IPS-20b (cell line): ENCODE measurements around the gene M1AP.
"Not testable (repeated sequence)": the region's sequence is repeated elsewhere in the genome, so short reads cannot be mapped to it uniquely, and the experiment has no call there.

Source experiments
- H3K27ac ChIP-seq: one replicate; pipeline ENCODE4 v1.5.1; 2013; ENCODE audit warnings: low read length
- H3K27me3 ChIP-seq: 2 replicates; pipeline ENCODE4 v1.6.1; 2013; ENCODE audit warnings: mild to moderate bottlenecking, low read length, inconsistent platforms; ENCODE audit not compliant: insufficient read depth
- H3K36me3 ChIP-seq: 2 replicates; pipeline ENCODE4 v1.6.1; 2013; ENCODE audit warnings: low read depth, mild to moderate bottlenecking, inconsistent platforms, low read length, moderate library complexity; ENCODE audit not compliant: insufficient read depth
- H3K4me1 ChIP-seq: 2 replicates; pipeline ENCODE4 v1.6.1; 2013; ENCODE audit warnings: mild to moderate bottlenecking, control low read depth, inconsistent platforms, low read length, moderate library complexity; ENCODE audit not compliant: insufficient read depth
- H3K4me3 ChIP-seq: 2 replicates; pipeline ENCODE4 v1.5.1; 2013; ENCODE audit warnings: mild to moderate bottlenecking, low read length, inconsistent platforms
- H3K9ac ChIP-seq: 2 replicates; pipeline ENCODE4 v1.6.1; 2013; ENCODE audit warnings: low read depth, mild to moderate bottlenecking, inconsistent platforms, low read length, moderate library complexity
- H3K9me3 ChIP-seq: 2 replicates; pipeline ENCODE4 v1.6.1; 2013; ENCODE audit warnings: mild to moderate bottlenecking, low read depth, low read length, inconsistent platforms; ENCODE audit not compliant: insufficient read depth

The M1AP gene

GRCh38 chr2:74646834-74647482 lies 1.2 kb downstream of the M1AP start:
- Histone ChIP-seq H3K9me3 (no peaks in the 10 kb centered on the region), H3K27me3 (peaks cover 24% of the 10 kb centered on the region), H3K27ac (no peak overlapping the region), H3K4me3 (no peak overlapping the region), H3K9ac (no peak overlapping the region), H3K36me3 (no peaks in the 10 kb centered on the region), H3K4me1 (peaks cover 6% of the 10 kb centered on the region; the same call in 1 of the 2 replicates)

- no peaks in the 10 kb centered on the region for H3K9me3 ChIP-seq
- no peak overlapping the region for H3K27ac ChIP-seq
- H3K9ac ChIP-seq: no peak overlapping the region
- H3K27me3 ChIP-seq: peaks cover 24% of the 10 kb centered on the region
- H3K36me3 ChIP-seq: no peaks in the 10 kb centered on the region
- H3K4me1 ChIP-seq: peaks cover 6% of the 10 kb centered on the region; the same call in 1 of the 2 replicates
- H3K4me3 ChIP-seq: no peak overlapping the region
These were observed 1.9 kb downstream of the M1AP start for GRCh38 chr2:74646201-74646600.

- Histone ChIP-seq H3K36me3 (no peaks in the 10 kb centered on the region), H3K9ac (no peak overlapping the region), H3K27ac (no peak overlapping the region), H3K27me3 (peaks cover 24% of the 10 kb centered on the region), H3K4me3 (no peak overlapping the region), H3K4me1 (peaks cover 6% of the 10 kb centered on the region; the same call in 1 of the 2 replicates), H3K9me3 (no peaks in the 10 kb centered on the region)
These were observed 2.8 kb downstream of the M1AP start for GRCh38 chr2:74645344-74645743.

- Histone ChIP-seq H3K27me3 (no peaks in the 10 kb centered on the region), H3K27ac (no peak overlapping the region), H3K36me3 (no peaks in the 10 kb centered on the region), H3K9ac (no peak overlapping the region), H3K9me3 (no peaks in the 10 kb centered on the region), H3K4me1 (0 out of 2 replicates have a peak, but pooled peaks cover 5% of the 10 kb centered on the region), H3K4me3 (no peak overlapping the region; the same call in 1 of the 2 replicates)
These were observed 8.6 kb downstream of the M1AP start for GRCh38 chr2:74639550-74639949.

- Histone ChIP-seq H3K9me3 (no peaks in the 10 kb centered on the region), H3K4me1 (peaks cover 12% of the 10 kb centered on the region), H3K36me3 (no peaks in the 10 kb centered on the region), H3K27me3 (no peaks in the 10 kb centered on the region), H3K4me3 (0 out of 2 replicates have a peak overlapping the region, but pooled peaks have one; percentile 24), H3K27ac (no peak overlapping the region), H3K9ac (no peak overlapping the region; the same call in 1 of the 2 replicates)
These were observed 15.2 kb downstream of the M1AP start for GRCh38 chr2:74632939-74633312.

- no peaks in the 10 kb centered on the region for H3K36me3 ChIP-seq
- no peaks in the 10 kb centered on the region for H3K27me3 ChIP-seq
- H3K9ac ChIP-seq: no peak overlapping the region; the same call in 1 of the 2 replicates
- no peaks in the 10 kb centered on the region for H3K9me3 ChIP-seq
- peaks cover 12% of the 10 kb centered on the region for H3K4me1 ChIP-seq
- H3K4me3 ChIP-seq: no peak overlapping the region
- H3K27ac ChIP-seq: no peak overlapping the region
These were observed 15.8 kb downstream of the M1AP start for GRCh38 chr2:74632209-74632938.

GRCh38 chr2:74630454-74630853 lies 17.7 kb downstream of the M1AP start:
- H3K4me3 ChIP-seq, H3K9me3 ChIP-seq, H3K27ac ChIP-seq, H3K36me3 ChIP-seq, H3K27me3 ChIP-seq, H3K9ac ChIP-seq: not testable (repeated sequence)
- peaks cover 12% of the 10 kb centered on the region for H3K4me1 ChIP-seq

- H3K9me3 ChIP-seq: no peaks in the 10 kb centered on the region
- peaks cover 12% of the 10 kb centered on the region for H3K4me1 ChIP-seq
- H3K27me3 ChIP-seq: no peaks in the 10 kb centered on the region
- no peak overlapping the region for H3K9ac ChIP-seq
- H3K36me3 ChIP-seq: no peaks in the 10 kb centered on the region
- no peak overlapping the region for H3K4me3 ChIP-seq
- no peak overlapping the region for H3K27ac ChIP-seq
These were observed 19.5 kb downstream of the M1AP start for GRCh38 chr2:74628538-74629105.

GRCh38 chr2:74625658-74626425 lies 22.3 kb downstream of the M1AP start:
- no peaks in the 10 kb centered on the region for H3K9me3 ChIP-seq
- no peak overlapping the region for H3K9ac ChIP-seq
- no peaks in the 10 kb centered on the region for H3K27me3 ChIP-seq
- H3K36me3 ChIP-seq: no peaks in the 10 kb centered on the region
- no peak overlapping the region for H3K27ac ChIP-seq
- no peak overlapping the region for H3K4me3 ChIP-seq
- no peaks in the 10 kb centered on the region for H3K4me1 ChIP-seq

- Histone ChIP-seq H3K27me3 (no peaks in the 10 kb centered on the region), H3K36me3 (no peaks in the 10 kb centered on the region)
These were observed 27.5 kb downstream of the M1AP start for GRCh38 chr2:74620671-74621070.

GRCh38 chr2:74619651-74620297 lies 28.4 kb downstream of the M1AP start:
- Histone ChIP-seq H3K4me3 (no peak overlapping the region), H3K27me3 (no peaks in the 10 kb centered on the region), H3K36me3 (no peaks in the 10 kb centered on the region), H3K9ac (no peak overlapping the region), H3K9me3 (no peaks in the 10 kb centered on the region), H3K27ac (no peak overlapping the region), H3K4me1 (no peaks in the 10 kb centered on the region)

More at GRCh38 chr2:74620671-74621070, 27.5 kb downstream of the M1AP start:
- no peaks in the 10 kb centered on the region for H3K4me1 ChIP-seq
- H3K9ac ChIP-seq: no peak overlapping the region
- no peak overlapping the region for H3K27ac ChIP-seq
- no peaks in the 10 kb centered on the region for H3K9me3 ChIP-seq
- no peak overlapping the region for H3K4me3 ChIP-seq
